ENCODE measurements around the gene UNC5A. TPM values are rescaled to one million over a fixed set of nuclear protein-coding genes. Genes with fewer than 3 reads are reported as not detected.

Gene UNC5A
- total RNA-seq, 1 experiment from 2014 or later, result 3.1 TPM

DNA sequence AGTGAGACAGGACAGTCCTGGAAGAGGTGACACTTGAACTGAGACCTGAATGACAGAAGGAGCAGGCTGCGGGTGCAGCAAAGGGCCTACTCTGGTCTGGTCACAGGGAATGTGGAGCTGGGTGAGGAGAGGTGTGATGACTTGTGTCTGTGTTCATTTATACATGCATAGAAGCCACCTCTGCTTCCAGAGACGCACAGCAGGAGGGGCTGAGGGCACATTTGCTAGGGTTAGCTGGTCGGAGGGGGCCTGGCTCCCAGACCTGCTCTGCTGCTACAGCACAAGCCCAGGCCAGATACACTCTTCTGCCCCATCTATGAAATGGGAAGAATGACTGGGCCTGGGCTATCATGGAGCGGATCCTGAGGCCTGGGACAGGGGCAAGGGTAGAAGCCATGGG lies 15.6 kb downstream of the UNC5A start:
- Histone ChIP-seq H3K27ac (no peak overlapping the region), H3K36me3 (ENCODE audit: low read depth) (no peaks in the 10 kb centered on the region), H3K4me3 (no peak overlapping the region), H3K9me2 (ENCODE audit: insufficient read depth) (no peaks in the 10 kb centered on the region), H3K4me1 (replicated peaks; ENCODE audit: insufficient read depth) (peaks cover 24% of the 10 kb centered on the region), H3K79me2 (ENCODE audit: low read depth) (peaks cover 9% of the 10 kb centered on the region; the same call in 1 of the 2 replicates), H3K9me3 (ENCODE audit: insufficient read depth, low read depth) (no peaks in the 10 kb centered on the region), H3K4me2 (no peak overlapping the region), H4K20me1 (ENCODE audit: insufficient read depth) (no peaks in the 10 kb centered on the region), H3K27me3 (ENCODE audit: insufficient read depth, low read depth) (no peaks in the 10 kb centered on the region), H2AFZ (no peak overlapping the region), H3F3A (ENCODE audit: insufficient read depth, low read depth) (peaks cover 23% of the 10 kb centered on the region)
- no TSS peak for BruUV-seq (replicated peaks)
- TF ChIP-seq, protein P1, sequence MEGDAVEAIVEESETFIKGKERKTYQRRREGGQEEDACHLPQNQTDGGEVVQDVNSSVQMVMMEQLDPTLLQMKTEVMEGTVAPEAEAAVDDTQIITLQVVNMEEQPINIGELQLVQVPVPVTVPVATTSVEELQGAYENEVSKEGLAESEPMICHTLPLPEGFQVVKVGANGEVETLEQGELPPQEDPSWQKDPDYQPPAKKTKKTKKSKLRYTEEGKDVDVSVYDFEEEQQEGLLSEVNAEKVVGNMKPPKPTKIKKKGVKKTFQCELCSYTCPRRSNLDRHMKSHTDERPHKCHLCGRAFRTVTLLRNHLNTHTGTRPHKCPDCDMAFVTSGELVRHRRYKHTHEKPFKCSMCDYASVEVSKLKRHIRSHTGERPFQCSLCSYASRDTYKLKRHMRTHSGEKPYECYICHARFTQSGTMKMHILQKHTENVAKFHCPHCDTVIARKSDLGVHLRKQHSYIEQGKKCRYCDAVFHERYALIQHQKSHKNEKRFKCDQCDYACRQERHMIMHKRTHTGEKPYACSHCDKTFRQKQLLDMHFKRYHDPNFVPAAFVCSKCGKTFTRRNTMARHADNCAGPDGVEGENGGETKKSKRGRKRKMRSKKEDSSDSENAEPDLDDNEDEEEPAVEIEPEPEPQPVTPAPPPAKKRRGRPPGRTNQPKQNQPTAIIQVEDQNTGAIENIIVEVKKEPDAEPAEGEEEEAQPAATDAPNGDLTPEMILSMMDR (conservative IDR thresholded peaks at IDR 0.05), result no peak
- TF ChIP-seq EZH2 (IDR thresholded peaks at IDR 0.05; ENCODE audit: low read depth), result no peak
- ChIA-PET POLR2A (ENCODE audit: unreplicated experiment) (no interaction called here), CTCF (interaction anchor here (0.9 kb wide), 1 partner anchor 165 kb away, joined by 3 read pairs; no protein-coding TSS in a partner anchor)
- intact Hi-C loops (cut with micrococcal nuclease; ENCODE audit: unreplicated experiment), result loop anchor here (10.0 kb wide), 2 partner anchors 289 to 441 kb away; partner anchors contain the start of genes HIGD2A and NOP16
- no peak for DNase-seq

DNA sequence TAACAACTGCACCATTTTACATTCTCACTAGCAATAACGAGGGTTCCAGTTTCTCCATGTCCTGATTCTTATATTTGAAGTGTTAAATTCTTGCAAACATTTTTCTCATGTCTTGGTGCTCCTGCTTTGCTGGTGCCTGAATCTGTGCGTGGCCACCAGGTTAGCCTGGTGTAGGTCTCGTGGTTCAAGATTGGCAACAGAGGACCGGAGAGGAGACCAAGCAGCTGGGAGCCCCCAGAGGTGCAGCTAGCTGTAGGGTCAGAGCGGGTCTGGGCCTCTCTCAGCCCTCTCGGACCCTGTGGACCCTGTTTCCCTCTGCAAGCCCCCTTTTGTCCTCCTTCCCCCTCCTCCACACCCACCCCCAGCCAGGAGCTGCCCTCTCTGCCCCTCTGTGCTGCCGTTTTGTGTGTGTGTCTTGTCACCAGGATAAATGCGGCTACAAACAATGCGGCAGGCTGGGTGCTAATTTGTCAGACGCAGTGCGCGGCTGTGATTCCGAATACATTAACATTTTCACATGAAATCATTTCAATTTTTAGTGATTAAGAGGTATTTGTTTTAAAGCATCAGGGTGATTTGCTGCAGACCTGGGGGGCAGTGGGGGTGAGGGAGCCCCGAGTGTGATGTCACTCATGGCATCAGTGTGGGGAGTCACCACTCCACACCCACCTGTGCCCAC lies 17.5 kb downstream of the UNC5A start:
- TF ChIP-seq, protein P1 (conservative IDR thresholded peaks at IDR 0.05), result no peak
- no peak for TF ChIP-seq EZH2 (IDR thresholded peaks at IDR 0.05; ENCODE audit: low read depth)
- Histone ChIP-seq H3K4me3 (no peak overlapping the region), H3F3A (ENCODE audit: insufficient read depth, low read depth) (peaks cover 7% of the 10 kb centered on the region), H3K79me2 (ENCODE audit: low read depth) (peaks cover 9% of the 10 kb centered on the region; the same call in 1 of the 2 replicates), H3K27ac (no peak overlapping the region), H3K27me3 (ENCODE audit: insufficient read depth, low read depth) (no peaks in the 10 kb centered on the region), H3K4me2 (no peak overlapping the region), H3K9me3 (ENCODE audit: insufficient read depth, low read depth) (no peaks in the 10 kb centered on the region), H2AFZ (no peak overlapping the region), H4K20me1 (ENCODE audit: insufficient read depth) (no peaks in the 10 kb centered on the region), H3K4me1 (replicated peaks; ENCODE audit: insufficient read depth) (peaks cover 7% of the 10 kb centered on the region), H3K36me3 (ENCODE audit: low read depth) (no peaks in the 10 kb centered on the region), H3K9me2 (ENCODE audit: insufficient read depth) (no peaks in the 10 kb centered on the region)
- ChIA-PET CTCF (interaction anchor here (0.6 to 0.7 kb wide), 2 partner anchors 243 to 957 kb away, joined by 7 to 15 read pairs; partner anchors contain the start of gene CPLX2), POLR2A (ENCODE audit: unreplicated experiment) (no interaction called here)
- no peak for DNase-seq
- intact Hi-C loops (cut with micrococcal nuclease; ENCODE audit: unreplicated experiment), result loop anchor here (10.0 kb wide), 2 partner anchors 287 to 443 kb away; partner anchors contain the start of genes HIGD2A and NOP16
- no TSS peak for BruUV-seq (replicated peaks)

DNA sequence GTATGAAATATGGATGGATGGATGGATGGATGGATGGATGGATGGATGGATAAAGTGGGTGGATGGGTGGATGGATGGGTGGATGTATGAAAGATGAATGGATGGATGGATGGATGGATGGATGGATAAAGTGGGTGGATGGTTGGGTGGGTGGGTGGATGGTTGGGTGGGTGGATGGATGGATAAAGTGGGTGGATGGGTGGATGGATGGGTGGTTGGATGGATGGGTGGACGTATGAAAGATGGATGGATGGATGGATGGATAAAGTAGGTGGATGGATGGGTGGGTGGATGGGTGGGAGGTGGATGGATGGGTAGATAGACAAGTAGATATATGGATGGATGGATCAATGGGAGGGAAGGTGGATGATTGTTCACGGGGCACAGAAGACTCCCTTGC lies 19.0 kb downstream of the UNC5A start:
- Histone ChIP-seq H2AFZ (no peak overlapping the region), H3K27me3 (ENCODE audit: insufficient read depth, low read depth) (no peaks in the 10 kb centered on the region), H3K4me1 (replicated peaks; ENCODE audit: insufficient read depth) (peaks cover 4% of the 10 kb centered on the region; the same call in 1 of the 2 replicates), H3K9me3 (ENCODE audit: insufficient read depth, low read depth) (no peaks in the 10 kb centered on the region), H3K36me3 (ENCODE audit: low read depth) (no peaks in the 10 kb centered on the region), H3K4me3 (no peak overlapping the region), H3K79me2 (ENCODE audit: low read depth) (peaks cover 6% of the 10 kb centered on the region; the same call in 1 of the 2 replicates), H4K20me1 (ENCODE audit: insufficient read depth) (no peaks in the 10 kb centered on the region), H3K27ac (no peak overlapping the region), H3F3A (ENCODE audit: insufficient read depth, low read depth) (no peaks in the 10 kb centered on the region), H3K4me2 (no peak overlapping the region), H3K9me2 (ENCODE audit: insufficient read depth) (no peaks in the 10 kb centered on the region)
- BruUV-seq (replicated peaks), result no TSS peak
- CTCF ChIA-PET, result no interaction called here
- no peak for DNase-seq
- no peak for TF ChIP-seq EZH2 (IDR thresholded peaks at IDR 0.05; ENCODE audit: low read depth)
- TF ChIP-seq, protein P1 (conservative IDR thresholded peaks at IDR 0.05), result no peak
- POLR2A ChIA-PET (ENCODE audit: unreplicated experiment), result no interaction called here
- intact Hi-C loops (cut with micrococcal nuclease; ENCODE audit: unreplicated experiment), result loop anchor here (10.0 kb wide), 2 partner anchors 285 to 445 kb away; partner anchors contain the start of genes HIGD2A and NOP16

Data from PC-9 (cell line).